Adipose tissue (tissue), 3 donors: ENCODE measurements around the gene MAML2. TPM values are rescaled to one million over a fixed set of nuclear protein-coding genes. Genes with fewer than 3 reads are reported as not detected.
"Not testable (repeated sequence)": the region's sequence is repeated elsewhere in the genome, so short reads cannot be mapped to it uniquely, and the experiment has no call there.

Experiments used
- H3K27ac ChIP-seq: one replicate; pipeline ENCODE4 v1.5.1; 2013; ENCODE audit warnings: low read depth, low read length
- WGBS, 3 donors: extraction: QIAGEN DNeasy Blood & Tissue Kit; methylation state at CpG; one replicate each; pipeline ENCODE4 v1.1.7; 2013; 5-methylcytosine and 5-hydroxymethylcytosine counted together
- polyA plus RNA-seq, 3 donors: library from polyadenylated mRNA; stranded (reverse); fragments of 200-250 nt; gene quantifications; one replicate each; pipeline ENCODE4 v1.2.3, GENCODE V29; 2013
- donor health status: healthy with polysubstance abuse.
- donor health status: Bipolar disorder and iron deficiency.
- donor health status: healthy.

MAML2 gene
- polyA plus RNA-seq, 3 donors: 1.8 to 8.7 (median 5.4) TPM

DNA sequence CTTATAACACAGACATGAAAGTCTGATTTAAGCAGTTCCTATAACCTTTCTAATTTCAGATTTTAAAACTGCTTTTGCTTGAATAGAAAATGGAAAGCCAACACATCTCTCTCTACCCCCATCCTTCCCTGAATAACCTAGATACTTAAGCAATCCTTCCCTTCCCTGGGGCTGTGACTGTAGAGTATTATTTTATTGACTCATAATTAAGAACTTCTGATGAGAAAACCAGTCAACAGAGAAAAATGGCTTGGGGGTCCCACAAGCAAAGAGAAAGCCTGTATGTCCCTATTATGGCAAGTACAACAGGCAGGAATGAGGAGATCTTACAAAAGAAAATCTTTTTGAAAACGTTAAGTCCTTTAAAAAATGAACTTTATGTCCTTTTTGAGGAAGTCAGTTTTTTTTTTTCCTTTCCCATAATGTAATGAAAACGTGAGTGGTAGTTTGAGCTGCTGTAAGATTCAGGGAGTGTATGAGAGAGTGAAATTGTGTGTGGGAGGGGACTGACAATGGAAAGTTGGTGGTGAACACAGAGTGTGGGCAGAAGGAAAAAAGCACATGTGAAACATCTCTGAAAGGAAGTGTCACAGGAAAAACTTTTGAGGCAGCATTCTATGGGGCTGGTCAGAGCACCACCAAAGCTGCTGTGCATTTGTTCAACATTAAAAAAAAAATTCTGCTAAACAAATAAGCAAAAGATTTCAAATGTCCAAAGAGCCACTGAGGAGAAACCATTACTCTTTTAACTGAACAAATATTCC is 154.6 kb downstream of the MAML2 start:
- no peak overlapping the region for H3K27ac ChIP-seq
- 4 to 26% (median 10%) methylated on average over 2 of the region's 2 CpGs for WGBS, 3 donors

DNA sequence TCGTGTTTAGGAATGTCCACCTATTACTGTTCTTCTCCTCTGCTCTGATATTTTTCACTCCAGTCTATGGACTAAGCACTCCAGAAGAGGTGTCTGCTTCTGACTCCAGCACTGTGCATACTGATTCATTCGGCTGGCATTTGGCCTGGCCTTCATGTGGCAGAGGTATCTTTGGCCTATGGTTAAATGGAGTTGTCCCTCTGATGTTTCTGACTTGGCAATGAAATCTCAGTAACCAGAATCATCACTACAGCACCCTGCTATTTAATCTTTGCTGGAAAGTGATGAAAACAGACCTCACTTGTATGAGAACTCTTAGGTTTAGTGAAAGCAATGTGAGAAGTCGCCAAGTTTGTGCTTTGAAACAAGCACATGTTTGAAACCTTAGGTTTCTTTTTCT is 155.2 kb downstream of the MAML2 start:
- no peak overlapping the region for H3K27ac ChIP-seq
- WGBS, 3 donors: 80 to 82% (median 81%) methylated on average over 3 of the region's 3 CpGs

DNA sequence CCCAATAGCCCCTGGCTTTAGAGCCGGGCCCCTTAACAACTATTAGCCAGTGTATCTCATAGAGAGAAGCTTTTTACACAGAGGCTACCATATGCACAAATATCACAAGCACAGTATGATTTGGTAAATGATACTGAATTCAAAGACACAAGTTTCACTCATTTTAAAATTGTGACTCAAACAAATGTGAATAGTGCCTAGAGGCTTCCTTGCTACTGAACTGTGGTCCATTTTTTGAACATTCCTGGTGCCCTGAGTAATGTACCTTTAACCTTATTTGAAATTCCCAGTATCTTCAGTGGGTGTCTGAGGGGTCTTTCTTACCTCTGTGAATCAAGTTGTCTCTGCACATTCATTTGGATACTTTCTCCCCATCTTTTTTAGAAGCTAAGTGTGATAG is 156.2 kb downstream of the MAML2 start:
- no peak overlapping the region for H3K27ac ChIP-seq
- WGBS, 3 donors: 87 to 100% (median 94%) methylated on average over 1 of the region's 1 CpG

DNA sequence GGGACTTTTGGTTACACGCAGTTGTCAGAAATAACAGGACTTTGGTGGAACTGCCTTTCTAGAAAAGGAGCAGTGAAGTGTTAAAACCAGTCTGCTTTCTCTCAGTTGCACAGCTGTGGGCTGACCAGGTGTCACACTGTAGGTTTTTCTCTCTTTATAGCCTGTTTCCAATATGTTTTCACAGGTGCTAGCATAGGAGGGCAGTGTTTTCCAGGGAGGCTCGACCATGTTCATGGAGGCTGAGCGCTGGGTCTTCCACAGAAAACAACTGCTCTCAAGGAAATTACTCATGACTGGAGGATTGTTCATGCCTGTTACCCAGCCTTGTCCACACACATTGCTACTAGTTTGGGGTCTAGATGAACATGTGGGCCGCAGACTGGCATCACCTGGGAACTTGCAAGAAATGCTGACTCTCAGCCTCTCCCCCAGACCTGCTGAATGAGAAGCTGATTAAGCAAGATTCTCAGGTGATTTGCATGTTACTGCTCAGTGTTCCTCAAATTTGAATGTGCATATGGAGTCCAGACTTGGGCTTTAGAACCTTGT is 157.7 kb downstream of the MAML2 start:
- 60 to 92% (median 79%) methylated on average over 4 of the region's 4 CpGs for WGBS, 3 donors
- no peak overlapping the region for H3K27ac ChIP-seq

DNA sequence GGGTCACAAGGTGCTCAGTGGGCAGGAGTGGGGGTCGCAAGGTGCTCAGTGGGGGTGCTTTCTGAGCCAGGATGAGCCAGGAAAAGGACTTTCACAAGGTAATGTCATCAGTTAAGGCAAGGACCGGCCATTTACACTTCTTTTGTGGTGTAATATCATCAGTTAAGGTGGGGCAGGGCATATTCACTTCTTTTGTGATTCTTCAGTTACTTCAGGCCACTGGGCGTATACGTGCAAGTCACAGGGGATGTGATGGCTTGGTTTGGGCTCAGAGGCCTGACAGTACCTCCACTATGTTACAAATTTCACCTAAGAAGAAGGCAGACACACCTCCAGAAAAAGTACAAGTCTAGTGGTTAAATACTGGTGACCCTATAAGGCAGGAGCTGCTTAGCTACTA is 162.1 kb downstream of the MAML2 start:
- not testable (repeated sequence) for H3K27ac ChIP-seq
- WGBS, 3 donors: 80 to 92% (median 91%) methylated on average over 3 to 4 of the region's 4 CpGs

GRCh38 chr11:96180341-96180740 is 162.7 kb downstream of the MAML2 start:
- H3K27ac ChIP-seq: no peak overlapping the region

DNA sequence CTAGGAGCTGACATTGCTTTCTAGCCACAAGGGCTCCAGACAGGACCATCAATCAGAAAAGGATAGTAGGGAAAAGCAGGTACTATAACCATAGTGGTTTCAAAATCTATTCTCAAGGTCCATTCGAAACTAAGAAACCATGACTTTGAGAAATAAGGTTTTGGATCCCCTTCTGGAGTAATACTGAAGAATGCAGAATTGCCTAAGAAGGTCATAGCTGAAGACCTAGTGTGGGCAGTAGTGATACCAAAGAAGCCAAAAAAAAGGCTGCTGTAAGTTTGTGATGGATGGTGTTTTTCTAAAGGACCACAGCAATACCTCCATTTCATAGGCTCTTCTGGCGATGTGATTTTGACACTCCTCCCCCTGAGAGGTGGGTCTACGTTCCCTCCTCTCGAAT is 163.1 kb downstream of the MAML2 start:
- WGBS, 3 donors: 77 to 98% (median 96%) methylated on average over 4 of the region's 4 CpGs
- no peak overlapping the region for H3K27ac ChIP-seq

DNA sequence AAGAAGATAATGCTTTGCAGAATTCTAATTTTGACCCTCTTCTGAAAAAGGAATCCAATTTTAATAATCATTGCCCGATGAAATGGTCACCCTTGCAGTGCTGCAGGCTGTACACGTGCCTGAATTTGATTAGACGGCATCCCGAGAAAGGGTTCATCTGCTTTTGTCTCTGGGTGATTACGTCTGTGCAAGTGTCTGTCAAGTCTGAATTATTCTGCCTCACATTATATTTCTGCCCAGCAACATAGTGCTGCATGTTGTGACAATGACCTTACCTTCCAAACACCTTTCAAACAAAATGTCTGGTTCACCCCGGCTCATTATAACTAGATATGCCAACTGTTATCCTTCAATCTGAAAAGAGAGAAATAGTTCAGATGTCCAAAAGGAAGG is 164.1 kb downstream of the MAML2 start:
- WGBS, 3 donors: 84 to 89% (median 85%) methylated on average over 6 of the region's 6 CpGs
- no peak overlapping the region for H3K27ac ChIP-seq

GRCh38 chr11:96178049-96178886 is 164.7 kb downstream of the MAML2 start:
- WGBS, 3 donors: 69 to 76% (median 76%) methylated on average over 12 of the region's 12 CpGs
- H3K27ac ChIP-seq: no peak overlapping the region

DNA sequence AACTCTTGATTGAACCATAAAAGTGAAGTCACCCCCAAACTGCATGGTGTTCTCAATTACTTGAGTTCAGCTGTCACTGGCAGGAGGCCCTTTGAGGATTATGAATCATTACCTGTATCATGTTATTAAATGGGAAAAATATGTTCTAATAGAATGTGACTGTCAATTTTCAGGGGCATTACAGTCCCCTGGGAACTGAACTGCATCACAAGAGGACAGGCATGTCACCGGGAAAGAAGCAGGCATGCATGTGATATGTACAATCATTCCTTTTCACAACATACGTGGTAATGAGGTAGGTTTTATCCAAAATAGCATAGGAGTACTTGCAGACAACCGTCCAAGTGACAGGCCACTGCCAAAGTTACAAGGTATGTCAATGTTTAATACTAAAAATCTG is 165.8 kb downstream of the MAML2 start:
- WGBS, 3 donors: 81 to 94% (median 84%) methylated on average over 3 of the region's 3 CpGs
- H3K27ac ChIP-seq: no peak overlapping the region

- WGBS, 3 donors: 83 to 84% (median 83%) methylated on average over 5 of the region's 5 CpGs
- H3K27ac ChIP-seq: no peak overlapping the region
These were observed 169.1 kb downstream of the MAML2 start for GRCh38 chr11:96173906-96174305.

DNA sequence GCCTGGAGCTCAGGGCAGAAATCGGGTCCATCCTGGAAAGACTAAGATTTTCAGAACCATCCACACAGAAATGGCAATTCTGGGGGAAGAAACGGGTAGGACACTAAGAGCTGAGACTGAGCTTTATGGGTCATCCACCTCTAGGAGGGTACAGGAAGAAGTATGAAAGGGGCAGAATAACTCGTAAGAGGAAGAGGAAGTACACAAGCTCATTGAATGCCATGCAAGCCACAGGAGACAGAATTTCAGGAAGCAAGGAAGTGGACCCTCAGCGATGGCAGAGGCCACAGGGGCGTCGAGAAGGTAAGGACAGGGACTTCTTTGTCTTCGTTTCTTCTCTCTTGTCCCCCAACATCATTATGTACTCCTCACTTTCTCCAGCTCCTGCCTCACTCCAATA is 169.6 kb downstream of the MAML2 start:
- 60 to 70% (median 66%) methylated on average over 7 of the region's 7 CpGs for WGBS, 3 donors
- H3K27ac ChIP-seq: no peak overlapping the region

- 87 to 97% (median 96%) methylated on average over 1 of the region's 1 CpG for WGBS, 3 donors
- H3K27ac ChIP-seq: no peak overlapping the region
These were observed 170.4 kb downstream of the MAML2 start for GRCh38 chr11:96172604-96173003.

- 38 to 72% (median 58%) methylated on average over 3 of the region's 3 CpGs for WGBS, 3 donors
These were observed 173.7 kb downstream of the MAML2 start for GRCh38 chr11:96169250-96169649.

DNA sequence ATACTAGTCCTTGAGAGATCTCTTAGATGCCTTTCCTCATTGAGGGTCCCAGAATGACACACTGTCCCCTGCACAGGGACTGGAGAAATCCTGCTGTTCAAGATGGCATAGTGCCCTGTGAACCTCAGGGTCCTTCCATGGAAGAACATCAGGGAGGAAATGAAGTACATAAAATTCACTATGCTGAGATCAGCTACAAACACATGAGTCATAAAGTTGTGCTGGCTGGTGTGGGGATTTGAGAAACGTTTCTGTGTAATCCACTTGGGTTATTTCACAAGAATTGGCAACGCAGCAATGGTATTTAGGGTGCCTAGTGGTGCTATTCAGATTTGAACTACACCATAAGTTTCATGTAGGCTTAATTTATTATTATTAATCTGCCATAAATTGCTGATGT is 174.4 kb downstream of the MAML2 start:
- WGBS, 3 donors: 8 to 38% (median 11%) methylated on average over 2 of the region's 2 CpGs
- H3K27ac ChIP-seq: no peak overlapping the region

More at GRCh38 chr11:96169250-96169649, 173.7 kb downstream of the MAML2 start:
- H3K27ac ChIP-seq: no peak overlapping the region

DNA sequence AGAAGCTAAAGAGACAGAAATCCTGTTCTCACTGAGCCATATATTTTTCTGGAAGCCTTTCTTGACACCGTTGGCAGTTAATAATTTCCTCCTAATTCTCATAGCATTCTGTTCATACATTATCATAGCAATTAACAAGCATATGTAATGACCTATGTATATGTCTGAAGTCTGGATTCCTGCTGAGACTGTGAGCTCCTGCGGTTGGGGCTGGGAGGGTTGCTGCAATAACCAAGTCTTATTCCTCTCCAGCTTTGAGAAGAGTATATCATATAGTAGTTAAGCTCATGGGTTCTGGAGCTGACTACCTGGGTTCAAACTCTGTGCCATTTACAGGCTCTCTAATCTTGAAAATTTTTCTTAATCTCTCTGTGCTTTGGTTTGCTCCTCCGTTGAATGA is 175.2 kb downstream of the MAML2 start:
- WGBS, 3 donors: 77 to 93% (median 88%) methylated on average over 3 of the region's 3 CpGs

DNA sequence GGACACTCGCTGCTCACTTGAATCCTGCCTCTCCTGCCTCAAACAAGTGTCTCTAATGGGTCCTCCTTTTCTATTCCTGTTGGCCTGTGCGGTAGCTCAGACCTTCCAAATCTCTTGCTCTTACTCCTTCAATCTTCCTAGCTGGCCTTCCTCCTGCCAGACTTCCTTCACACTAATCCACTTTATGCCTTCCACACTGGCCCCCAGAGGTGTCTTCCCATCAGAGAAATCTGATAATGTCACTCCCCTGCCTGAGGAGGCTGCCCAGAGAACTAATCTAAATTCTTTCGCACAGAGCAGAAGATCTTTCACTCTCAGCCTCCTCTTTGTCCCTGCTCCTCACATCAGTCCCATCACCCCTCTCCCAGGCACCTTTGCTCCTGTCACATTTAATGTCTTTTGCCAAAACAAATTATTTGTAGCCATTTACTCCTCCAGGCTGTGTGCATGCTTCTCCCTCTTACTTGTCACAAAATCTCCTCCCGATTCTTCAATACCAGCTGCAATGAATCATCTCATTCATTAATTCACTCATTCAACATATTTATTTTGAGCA is 175.7 kb downstream of the MAML2 start:
- H3K27ac ChIP-seq: no peak overlapping the region
- WGBS, 3 donors: 74 to 81% (median 81%) methylated on average over 4 of the region's 4 CpGs

More for the DNA sequence above, 175.2 kb downstream of the MAML2 start:
- no peak overlapping the region for H3K27ac ChIP-seq

- 47 to 72% (median 50%) methylated on average over 6 of the region's 6 CpGs for WGBS, 3 donors
- no peak overlapping the region for H3K27ac ChIP-seq
These were observed 180.0 kb downstream of the MAML2 start for GRCh38 chr11:96162816-96163499.
